ENCODE results near the gene CCL7. TPM values are rescaled to one million over a fixed set of nuclear protein-coding genes. Genes with fewer than 3 reads are reported as not detected.
"Not testable (repeated sequence)": the region's sequence is repeated elsewhere in the genome, so short reads cannot be mapped to it uniquely, and the experiment has no call there.

The CCL7 gene
- total RNA-seq, 2 donors from 2014 or later, result not detected

DNA sequence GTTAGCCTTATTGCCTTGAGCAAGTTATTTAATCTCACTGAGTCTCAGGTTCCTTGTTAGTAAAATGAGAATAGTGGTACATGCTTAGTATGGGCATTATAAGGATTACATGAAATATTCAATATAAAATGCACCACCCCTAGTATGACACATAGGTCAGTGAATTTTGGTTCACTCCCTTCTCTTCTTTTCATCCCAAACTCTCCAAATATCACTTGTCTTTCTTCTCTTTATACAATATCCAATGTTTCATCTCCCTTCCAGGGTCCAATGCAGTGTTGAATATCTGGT, 43.3 kb upstream of the CCL7 start:
- no peaks in the 10 kb centered on the region for H3K27me3 Mint-ChIP-seq (ENCODE audit: insufficient read depth)
- H3K4me1 Mint-ChIP-seq, result peaks cover 11% of the 10 kb centered on the region
- Histone ChIP-seq H3K4me3 (ENCODE audit: low read length) (no peak overlapping the region), H3K27me3 (ENCODE audit: control insufficient read depth, insufficient read depth, low read length, poor library complexity, severe bottlenecking) (no peaks in the 10 kb centered on the region), H3K27ac (ENCODE audit: low read depth, low read length) (no peak overlapping the region), H3K9me3 (ENCODE audit: control insufficient read depth, low read length) (peaks cover 51% of the 10 kb centered on the region), H3K4me1 (ENCODE audit: control insufficient read depth, insufficient read depth, low read length) (peaks cover 7% of the 10 kb centered on the region), H3K36me3 (ENCODE audit: control insufficient read depth, insufficient read depth, low read length) (peaks cover 5% of the 10 kb centered on the region), H3K9ac (ENCODE audit: extremely low read depth, low read length, poor library complexity, severe bottlenecking) (no peak overlapping the region)
- peaks cover 40% of the 10 kb centered on the region for H3K9me3 Mint-ChIP-seq
- no peak overlapping the region for H3K27ac Mint-ChIP-seq
- TF ChIP-seq, protein P1, sequence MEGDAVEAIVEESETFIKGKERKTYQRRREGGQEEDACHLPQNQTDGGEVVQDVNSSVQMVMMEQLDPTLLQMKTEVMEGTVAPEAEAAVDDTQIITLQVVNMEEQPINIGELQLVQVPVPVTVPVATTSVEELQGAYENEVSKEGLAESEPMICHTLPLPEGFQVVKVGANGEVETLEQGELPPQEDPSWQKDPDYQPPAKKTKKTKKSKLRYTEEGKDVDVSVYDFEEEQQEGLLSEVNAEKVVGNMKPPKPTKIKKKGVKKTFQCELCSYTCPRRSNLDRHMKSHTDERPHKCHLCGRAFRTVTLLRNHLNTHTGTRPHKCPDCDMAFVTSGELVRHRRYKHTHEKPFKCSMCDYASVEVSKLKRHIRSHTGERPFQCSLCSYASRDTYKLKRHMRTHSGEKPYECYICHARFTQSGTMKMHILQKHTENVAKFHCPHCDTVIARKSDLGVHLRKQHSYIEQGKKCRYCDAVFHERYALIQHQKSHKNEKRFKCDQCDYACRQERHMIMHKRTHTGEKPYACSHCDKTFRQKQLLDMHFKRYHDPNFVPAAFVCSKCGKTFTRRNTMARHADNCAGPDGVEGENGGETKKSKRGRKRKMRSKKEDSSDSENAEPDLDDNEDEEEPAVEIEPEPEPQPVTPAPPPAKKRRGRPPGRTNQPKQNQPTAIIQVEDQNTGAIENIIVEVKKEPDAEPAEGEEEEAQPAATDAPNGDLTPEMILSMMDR (conservative IDR thresholded peaks at IDR 0.05), result no peak
- H3K4me3 Mint-ChIP-seq, result no peak overlapping the region
- peaks cover 23% of the 10 kb centered on the region for H3K36me3 Mint-ChIP-seq (ENCODE audit: low read depth)
- DNase-seq, result no peak

DNA sequence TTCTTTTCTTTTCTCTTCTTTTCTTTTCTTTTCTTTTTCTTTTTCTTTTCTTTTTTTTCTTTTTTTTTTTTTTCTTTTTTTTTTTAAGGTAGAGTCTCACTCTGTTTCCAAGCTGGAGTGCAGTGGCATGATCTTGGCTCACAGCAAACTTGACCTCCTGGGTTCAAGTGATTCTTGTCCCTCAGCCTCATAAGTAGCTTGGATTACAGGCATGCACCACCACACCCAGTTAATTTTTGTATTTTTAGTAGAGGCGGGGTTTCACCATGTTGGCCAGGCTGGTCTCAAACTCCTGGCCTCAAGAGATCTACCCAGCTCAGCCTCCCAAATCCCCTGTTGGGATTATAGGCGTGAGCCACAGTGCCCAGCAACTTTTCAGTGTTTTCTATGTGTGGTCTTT, 42.7 kb upstream of the CCL7 start:
- Mint-ChIP-seq H3K36me3 (ENCODE audit: low read depth) (peaks cover 23% of the 10 kb centered on the region), H3K9me3 (peaks cover 43% of the 10 kb centered on the region), H3K4me1 (peaks cover 14% of the 10 kb centered on the region)
- H3K9me3 ChIP-seq (ENCODE audit: control insufficient read depth, low read length), result peaks cover 45% of the 10 kb centered on the region
- H3K4me3 ChIP-seq (ENCODE audit: low read length); H3K27me3 Mint-ChIP-seq (ENCODE audit: insufficient read depth); H3K27ac Mint-ChIP-seq; H3K4me3 Mint-ChIP-seq; H3K9ac ChIP-seq (ENCODE audit: extremely low read depth, low read length, poor library complexity, severe bottlenecking); H3K27me3 ChIP-seq (ENCODE audit: control insufficient read depth, insufficient read depth, low read length, poor library complexity, severe bottlenecking); DNase-seq; H3K27ac ChIP-seq (ENCODE audit: low read depth, low read length); H3K36me3 ChIP-seq (ENCODE audit: control insufficient read depth, insufficient read depth, low read length); H3K4me1 ChIP-seq (ENCODE audit: control insufficient read depth, insufficient read depth, low read length): not testable (repeated sequence)
- 92 to 100% methylated on average over 1 to 2 of the region's 2 CpGs for WGBS, 2 experiments (ENCODE audit: insufficient coverage in 1 of 2, insufficient read length in 1 of 2)

DNA sequence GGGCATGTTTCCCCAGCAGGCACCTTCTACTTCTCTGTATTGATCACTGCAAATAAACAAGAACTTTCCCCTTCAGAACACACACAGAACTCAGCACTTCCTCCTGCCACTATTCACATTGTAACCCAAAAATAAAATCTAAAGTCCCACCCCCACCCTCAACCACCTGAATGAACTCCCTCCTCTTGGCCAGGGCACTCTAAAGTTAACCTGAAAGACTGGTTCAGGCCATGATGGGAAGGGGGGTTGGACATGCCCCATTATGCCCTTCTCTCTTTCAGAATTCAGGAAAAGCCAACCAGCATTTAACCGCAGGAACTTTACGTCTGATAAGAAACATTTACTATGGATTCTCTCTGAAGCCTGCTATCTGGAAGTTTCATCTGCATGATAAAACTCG, 42.3 kb upstream of the CCL7 start:
- Mint-ChIP-seq H3K4me3 (no peak overlapping the region), H3K27me3 (ENCODE audit: insufficient read depth) (no peaks in the 10 kb centered on the region), H3K27ac (peak overlapping the region; percentile 28), H3K36me3 (ENCODE audit: low read depth) (peaks cover 23% of the 10 kb centered on the region), H3K9me3 (peaks cover 43% of the 10 kb centered on the region), H3K4me1 (peaks cover 18% of the 10 kb centered on the region)
- 86 to 94% methylated on average over 3 of the region's 3 CpGs for WGBS, 2 experiments (ENCODE audit: insufficient coverage in 1 of 2, insufficient read length in 1 of 2)
- no peak for DNase-seq
- Histone ChIP-seq H3K36me3 (ENCODE audit: control insufficient read depth, insufficient read depth, low read length) (peaks cover 5% of the 10 kb centered on the region), H3K9ac (ENCODE audit: extremely low read depth, low read length, poor library complexity, severe bottlenecking) (no peak overlapping the region), H3K27me3 (ENCODE audit: control insufficient read depth, insufficient read depth, low read length, poor library complexity, severe bottlenecking) (no peaks in the 10 kb centered on the region), H3K27ac (ENCODE audit: low read depth, low read length) (no peak overlapping the region), H3K4me3 (ENCODE audit: low read length) (no peak overlapping the region), H3K9me3 (ENCODE audit: control insufficient read depth, low read length) (peaks cover 43% of the 10 kb centered on the region), H3K4me1 (ENCODE audit: control insufficient read depth, insufficient read depth, low read length) (peaks cover 7% of the 10 kb centered on the region)
- TF ChIP-seq, protein P1 (conservative IDR thresholded peaks at IDR 0.05), result no peak

DNA sequence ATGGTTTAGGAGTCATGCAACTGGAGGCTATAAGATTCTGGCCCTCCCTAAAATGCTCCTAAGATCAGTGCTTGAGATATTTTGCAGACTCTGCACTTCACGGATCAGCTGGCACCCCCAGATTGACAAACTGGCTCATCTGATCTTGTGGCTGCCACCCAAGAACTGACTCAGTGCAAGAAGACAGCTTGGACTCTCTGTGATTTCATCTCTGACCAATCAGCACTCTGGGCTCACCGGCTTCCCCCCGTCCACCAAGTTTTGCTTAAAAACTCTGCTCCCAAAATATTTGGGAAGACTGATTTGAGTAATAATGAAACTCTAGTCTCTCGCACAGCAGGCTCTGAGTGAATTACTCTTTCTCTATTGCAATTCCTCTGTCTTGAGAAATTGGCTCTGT, 41.2 kb upstream of the CCL7 start:
- Mint-ChIP-seq H3K27me3 (ENCODE audit: insufficient read depth) (no peaks in the 10 kb centered on the region), H3K4me3 (no peak overlapping the region), H3K36me3 (ENCODE audit: low read depth) (peaks cover 23% of the 10 kb centered on the region), H3K27ac (no peak overlapping the region), H3K4me1 (peaks cover 23% of the 10 kb centered on the region), H3K9me3 (peaks cover 43% of the 10 kb centered on the region)
- Histone ChIP-seq H3K9me3 (ENCODE audit: control insufficient read depth, low read length) (peaks cover 43% of the 10 kb centered on the region), H3K9ac (ENCODE audit: extremely low read depth, low read length, poor library complexity, severe bottlenecking) (no peak overlapping the region), H3K4me3 (ENCODE audit: low read length) (peak overlapping the region; percentile 22), H3K27ac (ENCODE audit: low read depth, low read length) (no peak overlapping the region), H3K36me3 (ENCODE audit: control insufficient read depth, insufficient read depth, low read length) (peaks cover 5% of the 10 kb centered on the region), H3K4me1 (ENCODE audit: control insufficient read depth, insufficient read depth, low read length) (peaks cover 5% of the 10 kb centered on the region), H3K27me3 (ENCODE audit: control insufficient read depth, insufficient read depth, low read length, poor library complexity, severe bottlenecking) (no peaks in the 10 kb centered on the region)
- no peak for DNase-seq
- WGBS, 2 experiments (ENCODE audit: insufficient coverage in 1 of 2, insufficient read length in 1 of 2), result 87 to 94% methylated on average over 2 to 4 of the region's 4 CpGs
- TF ChIP-seq, protein P1 (conservative IDR thresholded peaks at IDR 0.05), result no peak

All from endodermal cell (in vitro differentiated cells).